NCI-H2107 treated with DMSO at 0.1 percent for 48 hours (cell line): ENCODE measurements around the gene LIN9.
"Not testable (repeated sequence)": the region's sequence is repeated elsewhere in the genome, so short reads cannot be mapped to it uniquely, and the experiment has no call there.

Experiments used
- DNase-seq: peaks from one replicate; lab custom pipeline; 2025; ENCODE audit not compliant: unreplicated experiment; lab: John Stamatoyannopoulos, UW

Gene LIN9, protein sequence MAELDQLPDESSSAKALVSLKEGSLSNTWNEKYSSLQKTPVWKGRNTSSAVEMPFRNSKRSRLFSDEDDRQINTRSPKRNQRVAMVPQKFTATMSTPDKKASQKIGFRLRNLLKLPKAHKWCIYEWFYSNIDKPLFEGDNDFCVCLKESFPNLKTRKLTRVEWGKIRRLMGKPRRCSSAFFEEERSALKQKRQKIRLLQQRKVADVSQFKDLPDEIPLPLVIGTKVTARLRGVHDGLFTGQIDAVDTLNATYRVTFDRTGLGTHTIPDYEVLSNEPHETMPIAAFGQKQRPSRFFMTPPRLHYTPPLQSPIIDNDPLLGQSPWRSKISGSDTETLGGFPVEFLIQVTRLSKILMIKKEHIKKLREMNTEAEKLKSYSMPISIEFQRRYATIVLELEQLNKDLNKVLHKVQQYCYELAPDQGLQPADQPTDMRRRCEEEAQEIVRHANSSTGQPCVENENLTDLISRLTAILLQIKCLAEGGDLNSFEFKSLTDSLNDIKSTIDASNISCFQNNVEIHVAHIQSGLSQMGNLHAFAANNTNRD

DNA sequence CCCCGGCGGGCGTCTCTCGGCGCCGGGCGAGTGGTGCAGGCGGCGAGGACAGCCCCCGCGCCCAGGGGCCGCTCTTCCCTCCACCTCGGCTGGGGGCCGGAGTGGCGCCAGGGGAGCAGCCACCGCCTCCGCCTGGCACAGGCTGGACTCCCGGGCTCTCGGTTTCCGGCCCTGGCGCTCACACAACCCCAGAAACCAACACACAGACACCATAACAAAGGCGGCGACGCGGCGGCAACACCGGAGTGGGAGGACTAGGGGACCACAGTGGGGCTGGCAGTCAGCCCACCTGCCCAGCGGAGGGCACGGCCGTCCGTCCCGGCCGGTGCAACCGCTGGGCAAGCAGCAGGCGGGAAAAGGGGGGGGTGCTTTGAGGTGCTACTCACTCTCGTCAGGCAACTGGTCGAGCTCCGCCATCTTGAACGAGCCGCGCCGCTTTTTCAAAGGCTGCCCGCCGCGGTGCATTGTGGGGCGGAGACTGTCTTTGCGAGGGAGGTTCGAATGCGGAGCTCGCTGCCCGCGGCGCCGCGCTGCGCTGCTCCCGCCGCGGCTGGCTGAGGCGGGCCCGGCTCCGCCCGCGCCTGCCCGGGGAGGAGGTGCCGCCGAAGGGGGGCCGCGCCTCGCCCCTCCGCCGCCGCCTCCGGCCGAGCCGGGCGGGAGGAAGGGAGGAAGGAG is at the start of gene LIN9:
Gene LIN9 (minus strand): TSS at position 442 of the 675 bp plus-strand sequence. CDS start 25 bp downstream, at position 417.
- peak; percentile 74 for DNase-seq

DNA sequence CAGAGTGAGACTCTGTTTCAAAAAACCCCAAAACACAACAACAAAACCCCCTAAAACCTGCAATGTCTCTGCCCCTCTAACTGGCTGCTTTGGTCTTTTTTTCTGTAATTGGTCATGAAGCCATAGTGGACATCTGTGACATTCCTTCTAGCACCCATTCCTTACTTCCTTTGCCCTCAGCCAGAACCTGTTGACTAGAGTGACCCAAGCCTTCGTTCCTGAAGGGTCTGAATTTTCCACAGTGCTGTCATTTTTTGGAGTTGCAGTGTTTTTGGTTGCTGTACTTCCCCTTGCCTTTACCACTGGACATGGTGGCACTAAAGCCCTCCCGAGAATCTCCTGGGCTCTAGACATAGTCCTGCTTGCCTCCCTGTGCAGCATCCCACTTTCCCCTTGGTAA is 48.5 kb upstream of the LIN9 start:
- DNase-seq: no peak

DNA sequence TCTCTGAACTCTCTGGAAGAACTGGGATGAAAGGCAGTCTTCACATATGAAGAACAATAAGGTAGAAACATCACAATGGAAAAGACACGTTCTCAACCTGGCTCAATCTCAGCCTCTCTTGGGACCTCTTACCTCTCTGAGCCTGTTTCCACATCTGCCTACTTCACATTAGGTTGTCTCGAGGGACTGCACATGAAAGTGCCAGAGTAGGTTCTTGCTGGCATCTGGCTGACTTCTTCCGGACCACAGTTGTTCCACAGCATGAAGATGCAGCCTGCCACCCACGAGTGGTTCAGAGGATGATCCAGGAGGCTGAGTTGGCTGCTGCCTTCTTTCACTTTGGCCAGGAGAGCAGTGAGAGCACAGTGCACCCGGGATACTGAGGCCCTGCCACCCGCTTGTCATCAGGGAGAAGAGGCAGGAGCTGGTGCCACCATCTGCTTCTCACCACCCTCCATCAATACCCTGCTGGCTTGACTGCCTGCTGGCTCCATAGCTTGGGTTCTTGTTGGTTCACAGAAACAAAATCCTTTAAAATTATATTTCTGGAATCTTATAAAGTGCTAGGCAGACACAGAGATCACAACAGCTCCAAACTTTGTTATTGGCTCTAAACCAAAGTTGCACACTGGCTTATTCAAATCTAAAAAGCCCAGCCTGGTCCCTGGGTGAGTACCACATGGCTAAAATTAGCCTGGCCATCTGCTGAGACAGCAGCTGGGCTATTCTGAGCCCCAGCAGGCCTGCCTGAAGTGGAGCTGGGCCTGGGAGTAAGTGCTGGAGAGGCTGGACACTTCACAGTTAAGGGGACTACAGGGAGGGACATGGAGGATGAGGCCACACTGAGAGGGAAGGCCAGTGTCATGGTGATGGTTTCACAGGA is 46.9 kb upstream of the LIN9 start:
- DNase-seq: no peak

DNA sequence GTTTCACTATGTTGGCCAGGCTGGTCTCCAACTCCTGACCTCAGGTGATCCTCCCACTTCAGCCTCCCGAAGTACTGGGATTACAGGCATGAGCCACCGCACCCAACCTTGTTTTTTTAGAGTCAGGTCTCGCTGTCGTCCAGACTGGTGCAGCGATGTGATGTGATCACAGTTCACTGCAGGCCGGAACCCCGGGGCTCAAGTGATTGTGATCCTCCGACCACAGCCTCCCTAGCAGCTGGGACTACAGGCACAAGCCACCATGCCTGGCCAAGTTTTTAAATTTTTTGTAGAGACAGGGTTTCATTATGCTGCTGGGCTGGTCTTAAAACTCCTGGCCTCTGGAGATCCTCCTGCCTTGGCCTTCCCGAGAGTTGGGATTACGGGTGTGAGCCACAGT is 46.1 kb upstream of the LIN9 start:
- no peak for DNase-seq

DNA sequence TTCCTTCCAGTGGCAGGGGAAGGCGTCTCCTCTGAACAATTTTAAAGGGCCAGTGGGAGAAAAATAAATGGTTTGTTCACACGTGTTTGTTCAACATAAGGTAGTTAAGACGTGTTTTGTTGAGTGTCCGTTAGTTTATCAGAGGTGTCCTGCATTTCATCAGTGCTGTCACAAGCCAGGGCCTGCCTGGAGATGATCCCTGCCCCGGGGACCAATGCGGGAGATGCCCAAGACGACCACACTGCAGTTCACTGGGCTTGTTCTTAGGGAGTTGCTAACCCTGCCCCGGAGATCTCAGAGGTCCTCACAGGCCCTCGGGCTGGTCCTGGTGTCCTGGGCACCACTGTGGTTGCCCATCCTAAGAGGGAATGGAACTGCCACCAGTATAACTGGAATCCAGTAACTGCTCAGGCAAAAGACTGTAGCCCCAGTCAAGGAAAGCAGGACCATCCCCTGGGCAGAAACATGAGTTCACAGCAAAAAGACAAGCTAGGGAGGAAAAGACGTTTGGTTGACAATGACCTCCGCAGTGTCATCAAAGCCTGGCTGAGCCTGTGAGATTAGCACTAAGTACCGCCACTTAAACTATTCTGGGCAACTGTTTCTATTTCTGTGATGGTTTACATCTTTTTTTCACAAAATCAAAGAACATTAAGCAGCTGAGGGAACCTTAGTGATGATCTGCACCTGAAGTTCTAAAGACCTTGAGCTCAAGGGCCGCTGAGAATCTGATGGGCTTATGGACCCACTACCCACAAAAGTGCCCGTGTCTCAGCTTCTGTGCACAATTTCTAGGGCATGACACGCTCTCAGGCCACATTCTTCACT is 44.9 kb upstream of the LIN9 start:
- no peak for DNase-seq

DNA sequence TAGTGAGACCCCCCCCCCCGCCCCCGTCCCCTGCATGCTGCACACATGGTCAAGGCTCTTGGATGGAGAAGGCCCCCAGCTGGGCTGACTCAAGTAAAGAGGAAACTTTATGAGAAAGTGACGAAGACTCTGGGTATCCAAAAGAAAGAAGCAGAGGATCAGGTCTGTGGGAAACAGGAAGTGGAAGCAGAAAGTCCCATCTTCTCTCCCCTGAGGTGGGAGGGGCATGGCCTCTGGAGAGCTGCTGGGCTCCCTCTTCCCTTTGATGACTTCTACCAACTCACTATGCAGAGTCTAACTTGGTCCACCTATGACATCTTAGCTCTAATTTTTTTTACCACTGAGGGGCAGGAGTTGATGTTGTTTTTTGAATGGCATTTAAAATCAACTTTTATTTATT is 42.7 kb upstream of the LIN9 start:
- DNase-seq: no peak

DNA sequence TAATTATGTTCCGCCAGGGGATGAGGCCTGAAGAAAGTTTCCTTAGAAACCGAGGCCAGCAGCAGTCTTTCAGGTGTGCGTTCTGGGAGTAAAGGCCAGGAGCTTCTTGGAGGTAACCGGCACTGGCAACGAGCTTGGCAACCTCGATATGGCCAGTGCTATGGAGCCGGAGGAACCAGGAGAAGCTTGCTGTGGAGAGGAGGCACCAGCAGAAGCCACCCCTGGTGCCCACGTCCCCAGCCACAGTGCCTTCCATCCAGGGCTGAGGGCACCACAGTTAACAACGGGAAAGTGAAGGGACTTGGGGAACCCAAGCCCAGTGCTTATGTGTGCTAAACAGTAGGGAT is 41.5 kb upstream of the LIN9 start:
- no peak for DNase-seq

DNA sequence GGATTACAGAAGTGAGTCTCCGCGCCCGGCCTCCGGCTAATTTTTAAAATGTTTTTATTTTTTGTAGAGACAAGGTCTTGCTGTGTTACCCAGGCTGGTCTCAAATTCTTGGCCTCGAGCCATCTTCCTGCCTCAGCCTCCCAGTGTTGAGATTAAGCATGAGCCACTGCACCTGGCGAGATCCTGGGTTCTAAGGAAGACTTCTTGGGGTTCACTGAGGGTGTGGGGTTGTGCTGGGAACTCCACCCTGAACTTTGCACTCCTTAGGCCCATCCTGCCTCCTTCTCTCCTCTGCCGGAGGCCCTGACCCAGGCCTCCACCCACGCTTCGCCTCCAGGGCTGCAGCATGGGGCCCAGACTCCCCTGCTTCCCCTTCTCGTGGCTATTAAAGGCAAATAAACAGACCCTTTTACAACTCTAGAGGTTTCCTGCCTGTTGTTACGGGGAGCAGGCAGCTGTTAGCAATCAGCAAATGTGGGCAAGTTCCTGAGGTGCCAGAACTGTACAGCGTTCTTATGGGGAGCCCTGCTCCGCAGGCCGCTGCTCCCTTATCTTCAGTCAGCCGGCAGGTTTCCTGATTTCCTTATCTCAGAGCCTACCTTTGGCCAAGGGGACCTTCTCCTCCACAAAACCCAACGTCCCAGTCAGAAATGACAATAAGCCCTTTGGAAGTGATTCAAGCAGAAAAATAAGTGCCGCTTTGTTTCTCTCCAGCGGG is 41.0 kb upstream of the LIN9 start:
- DNase-seq: no peak

DNA sequence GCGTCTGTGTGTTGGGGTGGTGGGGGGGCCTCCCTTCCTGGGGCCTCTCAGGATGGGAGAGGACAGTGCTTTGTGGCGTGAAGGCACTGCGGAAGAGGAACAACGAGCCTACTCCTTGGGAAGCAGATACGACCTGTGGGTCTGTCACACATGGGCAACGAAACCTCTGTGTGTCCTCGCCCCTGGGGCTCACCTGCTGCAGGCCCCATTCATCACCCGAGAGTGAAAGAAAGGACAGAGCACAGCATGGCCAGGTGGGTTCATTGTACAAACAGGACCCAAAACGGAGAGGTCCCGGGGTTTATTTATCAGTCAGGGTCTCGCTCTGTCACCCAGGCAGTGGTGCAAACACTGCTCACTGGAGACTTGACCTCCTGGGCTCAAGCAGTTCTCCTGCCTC is 40.1 kb upstream of the LIN9 start:
- no peak for DNase-seq

DNA sequence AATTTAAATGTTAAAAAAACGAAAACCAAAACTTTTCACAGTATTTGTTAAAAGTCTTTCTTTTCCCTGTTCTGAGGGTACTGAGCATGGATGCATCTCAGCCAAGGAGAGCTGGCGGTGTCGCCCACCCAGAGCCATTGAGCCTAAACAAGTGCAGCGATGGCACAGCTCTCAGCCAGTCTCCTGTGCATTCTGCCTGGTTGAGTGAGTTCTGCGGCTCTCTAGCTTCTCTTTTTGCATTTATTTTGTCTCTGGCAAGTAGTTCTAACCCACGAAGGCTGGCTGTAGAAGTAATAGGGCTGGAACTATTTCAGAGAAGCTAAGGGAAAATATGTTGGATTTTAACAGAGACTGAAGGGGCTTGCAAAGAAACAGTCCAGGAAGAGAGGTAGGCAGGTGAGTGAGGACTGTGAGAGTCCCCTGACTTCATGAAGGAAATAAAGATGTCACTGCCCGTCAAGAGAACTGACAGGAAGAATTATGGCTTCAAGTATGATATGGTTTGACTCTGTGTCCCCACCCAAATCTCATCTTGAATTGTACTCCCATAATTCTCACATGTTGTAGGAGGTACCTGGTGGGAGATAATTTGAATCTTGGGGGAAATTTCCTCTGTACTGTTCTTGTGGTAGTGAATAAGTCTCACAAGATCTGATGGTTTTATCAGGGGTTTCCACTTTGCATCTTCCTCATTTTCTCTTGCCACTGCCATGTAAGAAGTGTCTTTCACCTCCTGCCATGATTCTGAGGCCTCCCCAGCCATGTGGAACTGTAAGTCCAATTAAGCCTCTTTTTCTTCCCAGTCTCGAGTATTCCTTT is 35.7 kb upstream of the LIN9 start:
- no peak for DNase-seq

DNA sequence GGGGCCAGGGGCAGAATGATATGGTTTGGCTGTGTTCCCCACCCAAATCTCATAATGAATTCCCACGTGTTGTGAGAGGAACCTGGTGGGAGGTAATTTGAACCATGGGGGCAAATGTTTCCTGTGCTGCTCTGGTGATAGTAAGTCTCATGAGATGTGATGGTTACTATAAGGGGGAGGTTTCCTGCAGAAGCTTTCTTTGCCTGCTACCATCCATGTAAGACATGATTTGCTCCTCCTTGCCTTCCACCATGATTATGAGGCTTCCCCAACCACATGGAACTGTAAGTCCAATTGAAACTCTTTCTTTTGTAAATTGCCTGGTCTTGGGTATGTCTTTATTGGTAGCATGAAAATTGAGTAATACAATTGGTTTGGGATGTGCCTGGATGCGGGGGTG is 33.7 kb upstream of the LIN9 start:
- DNase-seq: no peak

DNA sequence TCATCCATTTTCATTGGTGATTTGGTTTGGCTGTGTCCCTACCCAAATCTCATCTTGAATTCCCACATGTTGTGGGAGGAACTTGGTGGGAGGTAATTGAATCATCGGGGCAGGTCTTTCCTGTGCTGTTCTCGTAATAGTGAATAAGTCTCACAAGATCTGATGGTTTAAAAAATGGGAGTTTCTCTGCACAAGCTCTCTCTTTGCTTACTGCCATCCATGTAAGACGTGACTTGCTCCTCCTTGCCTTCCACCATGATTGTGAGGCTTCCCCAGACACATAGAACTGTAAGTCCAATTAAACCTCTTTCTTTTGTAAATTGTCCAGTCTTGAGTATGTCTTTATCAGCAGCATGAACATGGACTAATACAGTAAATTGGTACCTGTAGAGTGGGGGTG is 31.1 kb upstream of the LIN9 start:
- DNase-seq: not testable (repeated sequence)

DNA sequence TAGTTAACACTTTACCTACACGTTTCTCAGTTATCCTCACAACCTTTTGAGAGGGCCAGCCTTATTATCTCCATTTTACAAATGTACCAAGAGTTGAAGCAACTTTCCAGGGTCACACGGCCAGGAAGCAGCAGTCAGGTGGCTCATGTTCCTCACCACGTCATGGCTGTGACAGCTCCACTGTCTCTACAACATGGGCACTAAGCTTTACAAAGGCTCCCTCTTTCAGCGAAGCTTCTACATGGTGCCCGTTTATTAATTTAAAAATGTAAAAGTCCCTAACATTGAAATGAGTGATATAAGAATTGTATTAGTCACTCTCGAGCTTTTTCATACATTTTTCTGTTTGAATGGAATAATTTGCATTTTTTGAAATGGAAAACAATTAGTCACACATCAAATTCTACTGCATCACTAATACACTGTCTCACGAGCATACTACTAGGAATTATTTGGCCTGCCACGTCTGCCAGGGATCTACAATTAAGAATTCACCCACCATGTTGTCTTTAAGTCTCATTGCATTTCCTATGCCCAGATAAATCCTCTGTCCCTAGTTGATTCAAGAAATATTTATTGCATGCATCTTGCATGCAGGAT is 28.4 kb upstream of the LIN9 start:
- no peak for DNase-seq

DNA sequence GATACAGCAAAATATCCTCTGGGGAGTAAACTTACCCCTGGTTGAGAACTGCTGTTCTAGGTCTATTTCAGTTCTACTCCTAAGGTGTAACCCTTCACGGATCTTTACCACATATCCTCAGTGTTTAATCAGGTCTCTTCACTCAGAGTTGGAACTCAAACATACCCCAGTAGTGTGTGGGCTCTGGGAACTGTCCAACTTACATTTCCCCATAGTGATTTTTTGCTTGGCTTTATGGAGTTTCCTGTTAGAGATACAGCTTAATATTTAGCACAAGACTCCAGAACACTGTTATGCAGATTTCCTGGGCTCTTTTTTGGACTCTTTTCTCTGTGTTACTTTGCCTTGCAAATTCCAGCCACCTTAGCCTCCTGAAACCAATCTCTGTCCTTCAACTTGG is 26.7 kb upstream of the LIN9 start:
- DNase-seq: no peak

DNA sequence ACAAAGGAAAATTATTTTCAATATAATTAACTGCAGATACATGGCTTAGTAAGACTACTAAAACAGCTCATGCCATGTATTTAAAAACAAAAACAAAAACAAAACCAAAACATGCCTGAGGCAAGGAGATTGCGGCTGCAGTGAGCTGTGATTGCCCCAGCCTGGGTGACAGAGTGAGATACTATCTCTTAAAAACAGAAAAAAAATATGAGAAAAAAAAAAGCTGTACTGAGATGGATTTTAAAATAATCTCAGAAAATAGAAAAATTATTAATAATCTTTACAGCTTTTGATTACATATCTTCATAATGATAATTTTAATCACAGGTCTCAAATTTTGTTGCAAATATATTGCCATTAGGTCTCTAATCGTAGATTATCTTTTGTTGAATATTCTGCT is 24.0 kb upstream of the LIN9 start:
- no peak for DNase-seq

DNA sequence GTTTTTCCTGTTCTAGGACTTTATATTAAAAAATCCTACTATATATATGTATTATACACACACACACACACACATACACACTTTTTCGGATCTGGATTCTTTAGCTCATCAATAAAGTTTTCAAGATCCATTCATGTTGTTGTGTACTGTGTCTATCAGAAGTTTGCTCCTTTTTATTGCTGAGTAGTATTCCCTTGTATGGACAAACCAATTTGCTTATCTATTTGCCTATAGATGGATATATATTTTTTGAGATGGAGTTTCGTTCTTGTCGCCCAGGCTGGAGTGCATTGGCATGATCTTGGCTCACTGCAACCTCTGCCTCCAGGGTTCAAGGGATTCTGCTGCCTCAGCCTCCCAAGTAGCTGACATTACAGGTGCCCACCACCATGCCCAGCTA is 20.3 kb upstream of the LIN9 start:
- no peak for DNase-seq

DNA sequence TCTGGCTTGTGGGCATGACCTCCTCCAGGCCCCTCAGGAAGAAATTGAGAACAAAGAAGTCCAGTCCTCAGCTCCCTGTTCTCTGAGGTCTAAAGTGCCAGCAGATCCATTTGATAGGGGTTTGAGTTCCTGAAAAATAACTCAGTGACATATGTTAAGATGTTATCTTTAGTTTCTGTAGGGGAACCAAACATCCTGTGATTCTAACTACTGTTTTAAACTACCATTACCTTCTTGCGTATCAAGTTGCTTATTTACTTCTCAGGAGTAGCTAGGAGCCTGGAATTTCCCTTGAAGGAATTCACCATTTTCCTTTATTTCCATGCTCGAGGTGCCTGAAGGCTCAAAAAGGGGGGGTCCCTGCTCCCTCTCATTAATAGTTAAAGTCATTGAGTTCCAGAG is 18.8 kb upstream of the LIN9 start:
- no peak for DNase-seq

DNA sequence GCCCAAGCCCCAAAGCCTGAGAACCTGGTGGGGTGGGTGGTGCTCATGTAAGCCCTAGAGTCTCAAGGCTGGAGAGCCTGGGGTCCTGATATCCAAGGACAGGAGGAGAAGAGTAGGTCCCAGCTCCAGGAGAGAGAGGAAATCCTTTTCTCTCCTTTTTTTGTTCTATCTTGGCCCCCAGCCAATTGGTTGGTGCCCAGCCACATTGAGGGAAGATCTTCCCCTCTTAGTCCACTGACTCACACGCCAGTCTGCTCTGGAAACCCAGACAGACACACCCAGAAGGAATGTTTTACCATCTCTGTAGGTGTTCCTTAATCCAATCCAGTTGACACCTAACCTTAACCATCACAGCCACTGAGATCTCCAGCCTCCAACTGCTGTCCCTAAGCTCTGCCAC is 16.2 kb upstream of the LIN9 start:
- DNase-seq: no peak

DNA sequence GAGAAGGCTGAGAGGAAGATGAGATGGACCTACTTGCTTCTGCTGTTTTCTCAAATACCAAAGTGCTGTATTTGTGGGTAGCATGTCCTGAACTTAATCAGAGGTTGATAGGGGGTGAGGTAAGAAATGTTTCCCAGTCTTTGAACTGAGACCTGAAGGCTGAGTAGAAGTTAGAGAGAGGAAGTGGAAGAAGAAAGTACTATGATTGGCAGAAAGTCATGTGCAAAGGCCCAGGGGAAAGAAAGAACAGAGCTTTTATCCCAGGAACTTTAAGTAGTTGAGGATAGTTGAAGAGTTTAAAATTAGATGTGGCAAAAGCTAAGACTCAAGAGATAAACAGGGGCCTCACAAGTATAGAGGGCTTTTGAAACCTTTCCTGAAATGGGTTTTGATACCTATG is 15.5 kb upstream of the LIN9 start:
- DNase-seq: no peak
